Vagina (tissue), 2 donors: ENCODE measurements around the gene SLC25A26. TPM values are rescaled to one million over a fixed set of nuclear protein-coding genes. Genes with fewer than 3 reads are reported as not detected.

Source experiments
- DNase-seq, 2 donors: peaks; one replicate each; pipeline ENCODE4 v3.0.0-alpha.2; 2017; ENCODE audit errors: extremely low spot score in 2 of 2
- H3K27ac ChIP-seq: fragments of 200-600 bp; sonication (generic); one replicate; pipeline ENCODE4 v1.5.1; 2019
- H3K27me3 ChIP-seq: fragments of 200-600 bp; sonication (generic); one replicate; pipeline ENCODE4 v1.5.1; 2019
- H3K36me3 ChIP-seq, 2 donors: fragments of 200-600 bp; sonication (generic); one replicate each; pipeline ENCODE4 v1.5.1; 2017 to 2019
- H3K4me1 ChIP-seq: fragments of 200-600 bp; sonication (generic); one replicate; pipeline ENCODE4 v1.5.1; 2019
- H3K4me3 ChIP-seq, 2 donors: fragments of 200-600 bp; sonication (generic); 1 replicate in 1 of 2; 2 replicates in 1 of 2; pipeline ENCODE4 v1.5.1; 2016 to 2019
- H3K9me3 ChIP-seq: fragments of 200-600 bp; sonication (generic); one replicate; pipeline ENCODE4 v1.5.1; 2019
- CTCF ChIP-seq, 3 experiments: fragments of 450-650 bp in 2 of 3; fragments of 200-600 bp in 1 of 3; sonication (generic) in 1 of 3; IDR thresholded peaks; one replicate each; pipeline ENCODE4 v1.5.1; 2017 to 2019; ENCODE audit warnings: antibody characterized with exemption in 3 of 3, mild to moderate bottlenecking in 2 of 3, moderate library complexity in 2 of 3
- POLR2A ChIP-seq, 2 donors: fragments of 450-650 bp; IDR thresholded peaks; one replicate each; pipeline ENCODE4 v1.6.1; 2017; ENCODE audit warnings: antibody characterized with exemption in 2 of 2, mild to moderate bottlenecking in 2 of 2, moderate library complexity in 2 of 2
- POLR2AphosphoS5 ChIP-seq, 2 donors: sonication (generic); formaldehyde crosslinking; IDR thresholded peaks; one replicate each; pipeline ENCODE4 v1.9.0; 2017; ENCODE audit warnings: antibody characterized with exemption in 2 of 2, mild to moderate bottlenecking in 2 of 2, low read depth in 1 of 2; ENCODE audit not compliant: insufficient read depth in 1 of 2
- intact Hi-C: fragments of 100-400 bp; cut with DNase I; formaldehyde crosslinking; loops from one replicate; pipeline ENCODE4 v1.15.1; 2023
- total RNA-seq: library from RNA; depleted of rRNA; stranded (reverse); fragments of >200 nt; gene quantifications from one replicate; pipeline ENCODE4 v1.2.3, GENCODE V29; 2016

SLC25A26 gene
- total RNA-seq, 1 donor from 2014 or later, result 21.6 TPM

DNA sequence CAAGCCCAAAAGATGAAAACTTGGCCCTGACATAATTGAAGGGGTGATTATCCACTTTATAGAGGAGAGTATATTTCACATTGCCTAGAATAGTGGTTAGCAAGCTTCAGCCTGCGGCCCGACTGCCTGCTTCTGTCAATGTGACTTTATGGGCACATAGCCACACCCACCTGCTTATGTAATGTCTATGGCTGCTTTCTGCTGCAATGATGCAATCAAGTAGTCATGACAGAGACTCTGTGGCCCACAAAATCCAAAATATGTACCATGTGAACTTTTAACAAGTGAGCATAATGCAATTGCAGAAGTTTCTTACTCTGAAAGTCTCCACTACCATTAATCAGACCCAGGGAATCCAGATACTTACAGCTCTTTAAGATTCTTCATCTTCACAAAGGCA, 176.9 kb downstream of the SLC25A26 start:
- Histone ChIP-seq H3K36me3 (no peaks in the 10 kb centered on the region), H3K4me3 (no peak overlapping the region), H3K9me3 (no peaks in the 10 kb centered on the region), H3K27ac (peak overlapping the region; percentile 60), H3K27me3 (no peaks in the 10 kb centered on the region), H3K4me1 (peaks cover 52% of the 10 kb centered on the region)
- no peak for TF ChIP-seq CTCF (IDR thresholded peaks at IDR 0.05)
- TF ChIP-seq POLR2A (IDR thresholded peaks at IDR 0.05), result no peak
- TF ChIP-seq POLR2AphosphoS5 (IDR thresholded peaks at IDR 0.05; ENCODE audit: insufficient read depth in 1 of 2, low read depth in 1 of 2), result peak; percentile 27 to 49
- no peak for DNase-seq
- intact Hi-C loops, result no loop called here

DNA sequence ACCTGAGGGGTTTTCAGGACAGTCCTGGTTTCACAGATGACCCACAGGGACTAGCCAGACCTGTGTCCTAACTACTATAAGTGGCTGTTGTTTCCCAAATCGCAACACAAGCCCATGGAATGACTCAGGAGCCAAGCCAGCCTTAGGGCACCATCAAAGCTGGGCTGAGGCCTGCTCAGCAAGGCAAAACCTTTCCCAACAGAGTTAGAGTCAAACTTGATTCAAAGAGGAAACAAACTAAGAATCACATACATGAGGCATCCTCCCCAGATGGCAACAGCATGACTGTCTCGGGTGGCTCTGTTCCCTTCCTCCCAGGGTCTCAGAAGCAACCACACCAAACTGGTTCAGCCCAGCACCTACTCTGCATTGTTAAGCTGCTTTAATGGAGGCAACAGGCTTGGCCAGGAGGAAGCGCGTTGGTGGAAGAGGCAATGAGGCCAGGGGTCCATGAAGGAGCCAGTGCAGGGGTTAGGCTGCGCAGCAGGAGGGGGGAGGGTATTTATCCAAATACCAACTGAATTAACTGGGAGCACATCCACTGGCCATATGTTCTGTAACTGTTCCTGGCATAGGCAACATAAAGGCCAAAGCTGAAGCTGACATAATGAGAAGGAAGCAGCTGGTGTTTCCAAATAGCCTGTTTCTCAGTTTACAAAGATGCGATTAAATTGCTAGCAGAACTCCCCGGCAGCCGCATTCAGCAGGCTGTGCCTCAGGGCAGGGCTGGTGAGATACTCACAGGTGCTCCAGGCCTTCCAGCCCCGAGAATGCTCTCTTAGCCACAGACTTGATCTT, 177.6 kb downstream of the SLC25A26 start:
- no peak overlapping the region for H3K4me3 ChIP-seq
- intact Hi-C loops, result no loop called here
- H3K27me3 ChIP-seq, result no peaks in the 10 kb centered on the region
- H3K36me3 ChIP-seq, result no peaks in the 10 kb centered on the region
- peak overlapping the region; percentile 60 for H3K27ac ChIP-seq
- no peaks in the 10 kb centered on the region for H3K9me3 ChIP-seq
- DNase-seq, result no peak
- TF ChIP-seq POLR2AphosphoS5 (IDR thresholded peaks at IDR 0.05; ENCODE audit: insufficient read depth in 1 of 2, low read depth in 1 of 2), result peak in 1 of 2 donors; percentile 12
- no peak for TF ChIP-seq POLR2A (IDR thresholded peaks at IDR 0.05)
- H3K4me1 ChIP-seq, result peaks cover 52% of the 10 kb centered on the region

GRCh38 chr3:66399529-66400232, 178.9 kb downstream of the SLC25A26 start:
- peaks cover 48% of the 10 kb centered on the region for H3K4me1 ChIP-seq
- DNase-seq, result no peak
- no peaks in the 10 kb centered on the region for H3K36me3 ChIP-seq
- no peaks in the 10 kb centered on the region for H3K9me3 ChIP-seq
- intact Hi-C loops, result no loop called here
- H3K27me3 ChIP-seq, result no peaks in the 10 kb centered on the region
- no peak for TF ChIP-seq POLR2A (IDR thresholded peaks at IDR 0.05)
- TF ChIP-seq POLR2AphosphoS5 (IDR thresholded peaks at IDR 0.05; ENCODE audit: insufficient read depth in 1 of 2, low read depth in 1 of 2), result no peak
- no peak overlapping the region for H3K4me3 ChIP-seq
- peak overlapping the region; percentile 77 for H3K27ac ChIP-seq

- no peak for DNase-seq
- peak overlapping the region; percentile 77 for H3K27ac ChIP-seq
- H3K36me3 ChIP-seq, result no peaks in the 10 kb centered on the region
- peak overlapping the region in 1 of 2 donors; percentile 3 for H3K4me3 ChIP-seq
- H3K27me3 ChIP-seq, result no peaks in the 10 kb centered on the region
- TF ChIP-seq CTCF (IDR thresholded peaks at IDR 0.05) (no peak), POLR2A (IDR thresholded peaks at IDR 0.05) (no peak), POLR2AphosphoS5 (IDR thresholded peaks at IDR 0.05; ENCODE audit: insufficient read depth in 1 of 2, low read depth in 1 of 2) (no peak)
- no peaks in the 10 kb centered on the region for H3K9me3 ChIP-seq
- intact Hi-C loops, result no loop called here
- H3K4me1 ChIP-seq, result peaks cover 54% of the 10 kb centered on the region
Observed at GRCh38 chr3:66400411-66401156, 179.8 kb downstream of the SLC25A26 start.

DNA sequence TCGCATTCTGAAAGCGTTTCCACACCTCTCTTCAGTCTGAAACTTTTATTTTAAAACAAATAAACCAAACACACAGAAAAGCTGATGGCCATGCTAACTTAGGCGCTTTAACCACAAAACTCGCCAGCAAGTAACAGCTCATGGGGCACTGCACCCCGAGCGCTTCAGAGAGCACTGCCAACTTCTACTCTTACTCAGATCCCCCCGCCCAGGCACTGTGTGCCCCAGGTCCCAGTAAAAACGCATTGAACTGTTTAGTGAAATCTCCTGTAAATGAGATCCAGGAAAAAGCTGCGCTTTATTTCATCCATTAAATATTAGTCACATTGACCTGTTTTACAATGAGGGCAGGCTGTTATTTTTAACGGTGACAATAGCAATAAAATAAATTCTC, 180.4 kb downstream of the SLC25A26 start:
- TF ChIP-seq POLR2AphosphoS5 (IDR thresholded peaks at IDR 0.05; ENCODE audit: insufficient read depth in 1 of 2, low read depth in 1 of 2) (no peak), CTCF (IDR thresholded peaks at IDR 0.05) (no peak), POLR2A (IDR thresholded peaks at IDR 0.05) (no peak)
- Histone ChIP-seq H3K4me1 (peaks cover 60% of the 10 kb centered on the region), H3K9me3 (no peaks in the 10 kb centered on the region), H3K4me3 (peak overlapping the region in 1 of 2 donors; percentile 3), H3K36me3 (peaks cover 0 to under 1% of the 10 kb centered on the region in 2 donors), H3K27ac (peak overlapping the region; percentile 77), H3K27me3 (no peaks in the 10 kb centered on the region)
- no peak for DNase-seq
- intact Hi-C loops, result no loop called here
